Stimulated activated CD4-positive, alpha-beta T cell treated with anti-CD3 and anti-CD28 coated beads, Interleukin-1b, Interleukin-23, amount 100 ng/mL, for 48 hours (primary cell): ENCODE results near the gene FOXL1.
A peak's percentile ranks its signal among the peaks of the same experiment; 100 is the strongest.
"Not testable (repeated sequence)": the region's sequence is repeated elsewhere in the genome, so short reads cannot be mapped to it uniquely, and the experiment has no call there.

Experiments
- DNase-seq: peaks from one replicate; pipeline ENCODE4 v3.0.0-alpha.2; 2020

FOXL1 gene

DNA sequence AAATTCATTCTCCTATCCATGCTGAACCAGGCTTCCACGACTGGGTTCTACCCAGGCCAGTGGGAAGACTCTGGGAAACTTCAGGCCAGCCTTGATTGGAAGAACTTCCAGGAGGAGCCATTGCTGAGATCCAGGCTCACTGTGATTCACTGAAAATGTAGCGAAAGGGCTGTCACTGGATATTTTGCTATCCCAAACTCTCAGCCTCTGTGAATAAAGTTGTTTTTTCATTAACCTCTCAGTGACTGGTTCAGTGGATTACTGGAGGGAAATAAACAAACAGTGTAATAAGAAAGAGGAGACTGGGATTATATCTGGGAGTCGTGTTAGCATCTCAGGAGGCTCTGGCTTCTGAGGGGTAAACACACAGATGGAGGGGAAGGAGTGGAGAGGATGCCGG lies 3.1 kb downstream of the FOXL1 start:
- DNase-seq = no peak

DNA sequence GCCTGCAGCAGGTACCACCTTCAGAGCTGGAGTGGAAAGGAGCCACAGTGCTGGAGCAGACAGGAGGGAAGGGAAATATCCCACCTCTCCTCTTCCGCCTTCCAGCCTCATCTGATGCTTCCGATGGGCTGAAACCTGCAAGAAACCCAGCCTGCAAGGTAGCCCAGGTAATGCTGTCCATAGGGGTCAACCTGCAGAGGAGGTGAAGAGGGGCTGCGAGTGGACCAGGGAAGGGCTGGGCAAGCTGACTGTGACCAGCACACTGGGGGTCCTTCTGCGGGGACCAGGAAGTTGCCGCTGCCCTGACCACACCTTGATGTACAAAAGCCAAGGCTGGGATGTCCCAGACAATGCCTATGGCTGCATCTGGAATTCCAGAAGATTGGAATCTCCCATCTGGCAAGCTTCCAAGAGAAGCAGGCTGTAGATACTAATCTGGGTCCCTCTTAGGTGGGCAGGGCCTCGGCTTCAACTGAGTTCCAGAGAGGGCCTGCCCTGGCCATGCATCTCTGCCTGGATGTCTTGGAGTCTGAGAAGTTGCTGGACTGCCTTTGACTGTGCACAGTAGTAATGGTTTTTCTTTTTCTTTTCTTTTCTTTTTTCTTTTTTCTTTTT lies 5.8 kb downstream of the FOXL1 start:
- no peak for DNase-seq

DNA sequence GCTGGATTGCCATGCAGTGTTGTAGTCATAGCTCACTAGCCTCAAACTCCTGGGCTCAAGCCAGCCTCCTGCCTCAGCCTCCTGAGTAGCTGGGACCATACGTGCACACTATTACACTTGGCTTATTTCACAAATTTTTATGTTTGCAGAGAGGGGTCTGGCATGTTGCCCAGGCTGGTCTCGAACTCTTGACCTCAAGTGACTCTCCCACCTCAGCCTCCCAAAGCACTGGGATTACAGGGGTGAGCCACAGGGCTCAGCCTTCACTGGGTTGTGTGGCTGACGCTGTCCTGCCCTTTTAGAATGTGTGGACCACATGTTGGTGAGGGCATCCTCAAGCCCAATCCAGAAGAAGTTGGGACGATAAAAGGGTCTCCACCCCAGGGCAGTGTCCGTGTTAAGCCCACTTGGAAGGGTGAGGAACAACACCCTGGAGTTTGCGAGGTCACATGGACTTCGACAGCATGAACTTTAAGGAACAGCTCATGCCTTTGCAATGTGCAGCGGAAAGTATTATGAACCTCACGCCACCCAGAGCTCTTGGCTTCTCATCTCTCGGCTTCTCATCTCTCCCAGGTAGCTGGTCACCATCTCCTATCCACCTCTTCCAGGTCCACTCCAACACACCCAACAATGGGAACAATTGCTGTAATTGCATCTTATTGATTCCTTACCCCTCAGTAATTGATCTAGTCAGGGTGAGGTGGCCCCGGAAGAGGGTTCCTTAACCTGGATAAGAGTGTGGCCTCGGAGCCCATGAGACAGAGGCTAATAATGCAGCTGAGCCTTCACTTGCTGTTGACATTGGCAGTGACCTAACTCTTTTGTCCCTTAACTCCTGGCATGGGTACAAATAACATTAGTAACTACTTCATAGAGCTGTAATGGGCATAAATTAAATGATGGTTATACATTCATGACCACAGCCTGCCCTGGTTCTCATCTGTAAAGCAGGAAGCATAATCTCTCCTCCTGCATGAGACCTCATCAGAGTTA lies 6.7 kb downstream of the FOXL1 start:
- DNase-seq = no peak

DNA sequence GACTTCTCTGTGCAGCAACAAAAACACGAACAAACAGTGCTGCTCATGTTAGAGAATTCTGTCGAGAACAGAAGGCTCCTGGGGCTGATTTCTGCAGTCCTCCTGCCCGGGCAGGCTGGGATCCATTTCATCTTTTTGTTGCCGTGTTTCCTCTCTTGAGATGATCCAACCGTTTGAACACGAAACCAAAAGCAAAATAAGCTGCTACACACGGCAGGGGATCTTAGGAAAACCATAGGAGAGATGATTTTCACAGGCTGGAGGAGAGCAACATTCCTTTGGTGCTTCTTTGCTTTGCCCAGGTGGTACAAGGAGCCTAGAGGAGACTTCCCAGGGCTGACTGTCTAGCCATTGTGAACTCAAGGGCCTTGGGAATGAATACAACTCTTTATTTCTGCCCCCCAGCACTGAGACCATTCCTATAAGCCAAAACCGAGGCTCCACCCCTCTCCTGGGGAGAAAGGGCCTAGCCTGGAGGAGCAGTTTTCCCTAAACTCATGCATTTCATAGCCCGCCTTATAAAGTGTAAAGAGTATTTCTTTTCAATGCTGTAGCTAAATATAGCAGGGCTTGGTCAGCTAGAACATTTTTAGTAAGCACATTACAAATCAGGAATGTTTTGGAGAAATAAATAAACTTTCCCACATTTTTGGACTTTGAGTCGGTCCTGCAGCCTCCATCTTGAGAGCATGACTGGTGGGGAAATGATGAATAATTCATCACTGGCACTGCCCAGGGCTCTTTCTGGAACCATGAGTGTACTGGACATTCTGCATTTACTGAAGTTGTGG lies 7.7 kb downstream of the FOXL1 start:
- DNase-seq = no peak

DNA sequence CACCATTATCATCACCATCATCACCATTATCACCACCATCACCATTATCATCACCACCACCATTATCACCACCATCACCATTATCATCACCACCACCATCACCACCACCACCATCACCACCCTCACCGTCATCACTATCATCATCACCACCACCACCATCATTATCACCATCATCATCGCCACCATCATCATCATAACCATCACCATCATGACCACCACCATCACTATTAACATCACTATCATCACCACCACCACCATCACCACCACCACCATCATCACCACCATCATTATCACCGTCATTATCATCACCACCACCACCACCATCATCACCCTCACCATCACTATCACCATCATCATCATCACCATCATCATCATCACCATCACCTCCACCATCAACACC lies 9.1 kb downstream of the FOXL1 start:
- no peak for DNase-seq

DNA sequence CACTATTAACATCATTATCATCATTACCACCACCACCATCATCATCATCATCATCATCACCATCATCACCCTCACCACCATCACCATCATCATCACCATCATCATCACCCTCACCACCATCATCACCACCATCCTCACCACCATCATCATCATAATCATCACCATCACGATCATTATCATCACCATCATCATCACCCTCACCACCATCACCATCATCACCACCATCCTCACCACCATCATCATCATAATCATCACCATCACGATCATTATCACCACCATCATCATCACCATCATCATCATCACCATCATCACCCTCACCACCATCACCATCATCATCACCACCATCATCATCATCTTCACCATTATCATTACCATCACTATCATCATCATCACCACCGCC lies 9.6 kb downstream of the FOXL1 start:
- DNase-seq = not testable (repeated sequence)

DNA sequence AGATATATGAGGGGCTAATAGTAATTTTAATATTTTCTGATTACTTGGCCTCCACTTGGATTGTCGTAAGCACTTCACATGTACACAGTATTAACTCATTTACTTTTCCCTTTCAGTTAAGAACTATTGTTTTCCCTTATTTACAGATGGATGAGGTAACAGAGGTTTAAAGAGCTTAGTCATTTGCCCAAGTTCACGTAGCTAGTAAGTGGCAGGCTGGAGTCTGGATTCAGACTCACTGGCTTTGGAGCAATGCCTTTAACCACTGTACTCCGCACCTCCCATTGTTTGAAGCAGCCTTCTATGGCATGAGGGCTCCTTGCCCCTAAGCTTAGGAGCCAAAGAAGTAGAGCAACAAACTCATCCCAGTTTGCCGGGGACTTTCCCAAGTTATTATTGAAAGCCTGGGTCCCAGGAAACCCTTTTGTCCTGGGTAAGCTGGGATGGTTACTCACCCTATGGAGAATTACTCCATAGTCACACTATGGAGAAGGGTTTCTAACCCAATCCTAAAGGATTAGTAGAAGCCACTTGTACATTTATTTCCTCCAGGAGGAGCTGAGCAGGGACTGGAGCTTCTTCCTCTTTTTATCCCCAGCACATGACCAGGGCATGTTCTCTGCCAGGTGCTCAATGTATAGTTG lies 12.3 kb downstream of the FOXL1 start:
- no peak for DNase-seq

DNA sequence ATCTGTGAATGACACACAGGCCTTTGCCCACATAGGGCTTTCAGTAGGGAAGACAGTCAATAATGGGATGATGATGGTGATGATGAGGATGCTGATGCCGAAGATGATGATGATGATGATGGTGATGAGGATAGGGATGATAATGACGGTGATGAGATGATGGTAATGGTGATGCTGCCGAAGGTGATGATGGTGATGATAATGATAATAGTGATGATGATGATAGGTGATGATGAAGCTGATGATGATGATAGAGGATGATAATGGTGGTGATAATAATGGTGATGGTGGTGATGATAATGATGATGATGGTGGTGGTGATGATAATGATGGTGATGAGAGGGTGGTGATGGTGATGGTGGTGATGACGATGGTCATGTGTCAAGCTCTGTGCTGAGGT lies 12.9 kb downstream of the FOXL1 start:
- DNase-seq = no peak

DNA sequence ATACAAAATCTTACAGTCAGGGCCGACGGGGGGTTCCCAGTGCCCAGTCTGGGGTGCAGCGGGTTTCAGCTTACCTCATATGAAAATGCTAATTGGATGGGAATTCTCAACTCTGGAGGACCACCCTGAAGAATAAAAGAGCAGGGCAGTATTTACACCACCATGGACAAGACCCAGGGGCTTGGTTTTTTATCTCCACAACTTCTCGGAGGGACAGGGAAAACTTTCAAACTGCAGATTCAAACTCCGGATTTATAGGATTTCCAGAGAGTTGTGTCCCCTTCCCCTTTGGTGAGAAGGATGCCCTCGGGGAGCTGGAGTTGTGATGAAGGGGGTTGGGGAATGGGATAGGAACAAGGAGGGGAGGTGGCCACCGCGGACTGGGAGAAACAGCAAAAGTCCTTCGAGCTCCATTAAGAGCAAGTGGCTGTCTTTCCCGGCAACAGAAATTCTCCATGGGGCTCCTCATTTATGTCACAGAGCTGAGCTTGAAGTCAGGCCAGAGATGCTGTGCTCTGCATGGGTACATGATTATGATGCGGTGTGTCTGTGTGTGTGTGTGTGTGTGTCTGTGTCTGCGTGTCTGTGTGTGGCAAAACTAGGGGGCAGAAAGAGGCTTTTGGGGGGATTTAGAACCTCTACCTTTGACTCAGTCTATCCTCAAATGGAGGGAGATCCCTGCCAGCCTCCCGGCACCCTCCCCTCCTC lies 15.7 kb downstream of the FOXL1 start:
- no peak for DNase-seq

DNA sequence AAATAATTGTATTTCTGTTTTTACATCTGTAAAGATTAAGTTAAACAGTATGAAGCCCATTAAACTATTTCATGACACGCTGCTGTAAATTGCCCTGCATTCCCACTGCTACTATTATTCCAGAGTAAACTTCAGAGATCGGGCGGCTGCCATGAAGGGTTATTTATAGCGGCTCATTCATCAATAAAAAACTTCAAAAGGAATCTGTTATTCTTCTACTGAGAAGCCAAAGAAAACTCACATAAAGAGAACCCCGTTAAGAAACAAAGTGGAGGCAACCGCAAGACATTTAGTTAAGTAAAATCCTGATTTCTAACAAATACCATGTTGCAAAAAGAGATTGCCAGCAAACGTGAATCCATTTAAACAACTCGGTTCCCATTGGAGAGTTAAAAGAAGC lies 16.4 kb downstream of the FOXL1 start:
- no peak for DNase-seq

DNA sequence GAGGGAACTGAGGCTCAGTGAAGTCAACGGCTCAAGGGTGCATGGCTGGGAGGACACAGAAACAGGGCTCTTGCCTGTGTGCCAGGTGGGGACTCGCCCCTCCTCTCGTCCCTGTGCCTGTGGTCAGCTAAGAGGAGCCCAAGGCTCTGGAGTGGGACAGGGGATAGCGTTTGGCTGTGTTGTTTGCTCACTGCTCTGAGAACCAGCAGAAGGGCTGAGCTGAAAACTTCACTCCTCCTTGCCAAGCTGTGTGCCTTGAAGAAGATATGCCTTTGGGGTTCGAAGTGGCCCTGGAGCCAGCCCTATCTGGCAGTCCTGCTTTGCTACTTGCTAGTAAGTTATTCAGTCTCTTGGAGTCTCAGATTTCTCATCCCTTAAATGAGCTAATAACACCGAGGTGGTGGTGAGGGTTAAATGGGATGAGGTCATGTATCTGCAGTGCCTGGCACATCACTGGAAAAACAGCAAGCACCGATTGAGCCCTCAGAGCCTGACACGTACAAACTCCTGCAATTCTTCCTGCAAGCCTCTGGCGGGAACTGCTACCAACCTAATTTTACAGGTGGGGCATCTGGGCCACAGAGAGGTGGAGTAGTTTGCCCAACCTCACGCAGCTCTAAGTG lies 17.7 kb downstream of the FOXL1 start:
- DNase-seq = no peak

DNA sequence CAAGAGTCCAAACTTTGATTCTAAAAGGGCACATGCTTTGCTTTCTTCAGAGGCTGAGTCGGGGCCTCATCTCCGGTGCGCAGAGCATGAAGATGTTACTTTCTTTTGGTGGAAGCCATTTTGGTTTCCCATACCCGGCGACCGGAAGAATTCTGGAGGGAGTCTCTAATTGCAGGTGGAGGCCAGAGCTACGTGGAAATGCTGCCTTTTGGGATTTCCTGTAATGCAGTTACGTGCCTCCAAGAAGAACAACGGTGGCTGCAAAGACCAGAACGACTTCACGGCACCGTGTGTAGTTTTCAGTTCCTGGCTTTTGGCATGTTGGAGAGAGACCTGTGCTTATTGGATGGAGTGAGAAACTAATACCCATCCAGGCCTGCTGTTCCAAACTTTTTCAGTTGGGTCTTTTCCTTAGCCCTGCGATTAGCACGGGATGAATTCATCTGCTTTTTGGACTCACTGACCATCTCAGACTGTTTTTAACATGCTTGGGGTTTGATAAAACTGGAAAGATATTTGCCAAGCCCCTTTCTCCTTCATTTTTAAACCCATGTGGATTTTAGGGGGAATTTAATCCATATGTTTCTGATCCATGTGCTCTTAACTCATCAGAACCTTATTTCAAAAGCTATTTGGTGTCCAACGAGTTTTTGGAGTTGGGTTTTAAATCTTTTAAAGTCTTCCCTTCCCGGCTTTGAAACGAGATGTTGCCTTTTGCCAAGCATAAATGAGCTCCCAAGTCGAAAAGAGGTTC lies 19.0 kb downstream of the FOXL1 start:
- DNase-seq = no peak

DNA sequence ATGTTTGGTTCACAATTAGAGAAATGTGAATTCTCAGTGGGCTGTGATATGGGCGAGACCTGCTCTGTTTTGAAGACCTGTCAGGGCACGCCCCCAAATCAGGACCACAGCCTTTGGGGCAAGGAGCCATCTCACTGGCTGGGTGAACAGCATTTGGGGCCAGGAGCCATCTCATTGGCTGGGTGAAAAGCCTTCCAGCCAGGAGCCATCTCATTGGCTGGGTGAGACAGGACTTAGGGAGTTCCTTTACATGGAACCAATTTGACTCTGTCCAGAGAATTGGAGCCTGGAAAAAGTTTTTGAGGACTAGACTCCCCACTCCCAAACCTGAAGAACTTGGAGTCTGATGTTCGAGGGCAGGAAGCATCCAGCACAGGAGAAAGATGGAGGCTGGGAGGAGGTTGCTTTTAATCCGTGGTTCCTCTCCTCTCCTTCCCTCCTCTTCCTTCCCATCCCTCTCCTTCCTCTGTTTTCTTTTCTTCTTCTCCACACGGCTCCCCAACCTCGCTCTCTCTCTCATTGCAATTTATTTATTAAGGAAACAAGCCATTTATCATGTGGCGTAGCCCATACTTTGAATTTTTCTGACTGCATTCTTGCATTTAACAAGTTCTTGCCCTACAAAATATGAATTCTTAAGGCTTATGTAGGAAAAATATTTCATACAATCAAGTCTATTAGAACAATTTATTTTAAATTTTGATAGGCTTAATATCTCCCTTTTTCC lies 19.7 kb downstream of the FOXL1 start:
- no peak for DNase-seq

DNA sequence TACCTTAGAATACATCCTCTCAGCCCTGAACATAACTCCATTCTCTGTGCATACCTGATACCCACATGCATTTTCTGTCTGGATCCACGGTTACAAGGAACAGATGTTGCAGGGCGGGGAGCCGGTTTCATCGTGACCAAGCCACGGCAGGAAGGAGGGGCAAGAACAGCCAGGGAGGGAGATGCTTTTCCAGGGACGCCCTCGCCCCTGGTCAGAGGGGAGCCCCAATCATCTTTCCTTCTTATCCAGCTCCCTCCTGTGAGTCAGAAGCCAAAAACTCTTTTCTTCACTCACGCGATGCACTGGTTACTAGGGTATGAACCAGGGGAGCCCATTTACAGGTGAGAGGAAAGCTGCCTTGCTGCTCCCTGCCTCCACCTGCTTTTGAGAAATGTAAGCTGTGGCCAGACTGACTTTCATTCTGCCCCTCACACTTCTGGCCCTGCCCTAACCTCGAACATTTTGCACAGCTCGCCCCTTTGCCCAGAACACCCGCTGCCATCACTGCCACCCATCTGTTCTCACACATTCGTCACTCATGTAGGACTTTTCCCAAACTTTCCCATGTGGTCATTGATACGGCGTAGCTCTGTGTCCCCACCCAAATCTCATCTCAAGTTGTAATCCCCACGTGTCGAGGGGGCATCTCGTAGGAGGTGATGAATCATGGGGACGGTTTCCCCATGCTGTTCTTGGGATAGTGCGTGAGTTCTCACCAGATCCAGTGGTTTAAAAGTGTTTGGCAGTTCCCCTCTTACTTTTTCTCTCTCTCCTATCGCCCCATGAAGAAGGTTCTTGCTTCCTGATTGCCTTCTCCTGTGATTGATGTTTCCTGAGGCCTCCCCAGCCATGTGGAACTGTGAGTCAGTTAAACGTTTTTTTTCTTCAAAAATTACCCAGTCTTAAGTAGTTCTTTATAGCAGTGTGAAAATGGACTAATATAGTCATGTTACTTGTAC lies 20.5 kb downstream of the FOXL1 start:
- DNase-seq = no peak

DNA sequence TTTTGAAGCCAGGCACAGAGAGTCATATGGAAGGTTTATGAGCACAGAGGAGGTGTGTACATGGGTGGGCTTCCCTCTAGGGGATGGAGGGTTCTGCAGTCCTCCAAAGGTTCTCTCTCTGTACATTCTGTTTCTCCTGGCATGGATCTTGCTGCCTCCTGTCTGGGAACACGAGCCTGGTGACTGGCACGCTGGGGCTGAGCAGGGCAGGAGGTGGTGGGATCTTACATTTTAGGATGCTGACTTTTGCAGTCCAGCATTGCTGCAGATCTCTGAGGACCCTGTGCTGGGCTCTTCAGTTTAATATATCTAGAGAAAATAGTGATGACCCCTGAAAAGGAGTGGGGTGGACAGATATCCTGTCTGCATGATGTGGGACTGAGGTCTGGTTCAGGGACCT lies 23.0 kb downstream of the FOXL1 start:
- no peak for DNase-seq

DNA sequence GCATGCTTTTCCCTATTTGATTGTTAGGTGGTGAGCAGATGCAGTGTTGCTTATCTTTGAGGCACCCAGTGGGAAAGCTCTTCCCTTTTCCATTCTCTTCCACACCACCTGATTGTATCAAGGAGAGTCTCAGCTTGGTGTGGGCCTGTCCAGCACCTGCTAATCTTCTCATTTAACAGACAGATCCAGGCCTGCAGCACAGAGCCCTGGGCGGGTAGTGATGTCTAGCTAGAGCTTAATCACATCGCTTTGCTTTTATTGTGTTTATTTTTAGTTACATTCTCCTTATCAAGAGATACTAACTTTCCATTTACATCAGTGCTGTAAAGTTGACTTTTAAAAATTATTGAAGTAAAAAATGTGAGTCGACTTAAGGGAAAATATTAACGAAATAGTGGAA lies 24.2 kb downstream of the FOXL1 start:
- no peak for DNase-seq

DNA sequence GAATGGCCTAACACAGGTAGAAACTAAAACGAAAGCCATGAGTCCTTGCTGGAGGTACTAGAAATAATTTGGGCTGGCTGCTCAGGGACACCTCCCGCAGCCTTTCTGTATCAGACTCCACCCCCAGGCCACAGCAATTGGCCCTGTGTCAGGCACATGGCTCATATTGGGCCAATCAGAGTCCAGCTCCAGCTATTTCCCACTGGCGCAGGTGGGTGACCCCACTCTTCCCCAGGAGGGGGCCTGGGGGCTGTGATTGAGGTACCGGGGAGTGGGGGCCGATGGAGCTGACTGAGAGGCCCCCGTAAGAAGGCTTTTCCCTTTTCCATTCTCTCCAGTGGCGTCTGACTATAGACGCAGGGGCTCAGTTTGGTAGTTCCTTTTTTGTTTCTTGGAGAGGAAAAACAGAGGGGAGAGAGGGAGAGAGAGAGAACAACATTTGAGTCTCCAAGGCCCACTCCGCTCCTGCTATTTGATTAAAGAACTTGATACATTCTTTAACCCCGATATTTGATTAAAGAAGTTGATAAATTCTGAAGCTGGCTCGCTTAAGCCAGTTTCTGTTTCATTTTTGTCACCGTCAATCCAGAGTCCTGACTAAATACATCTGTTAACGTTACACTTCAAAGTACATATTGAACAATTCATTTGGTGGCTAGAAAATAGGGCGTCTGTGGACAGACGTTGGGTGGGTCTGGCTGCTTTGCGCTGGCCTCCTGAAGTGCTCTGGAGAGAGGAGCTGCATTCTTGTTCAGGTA lies 26.3 kb downstream of the FOXL1 start:
- DNase-seq = peak; percentile 34

DNA sequence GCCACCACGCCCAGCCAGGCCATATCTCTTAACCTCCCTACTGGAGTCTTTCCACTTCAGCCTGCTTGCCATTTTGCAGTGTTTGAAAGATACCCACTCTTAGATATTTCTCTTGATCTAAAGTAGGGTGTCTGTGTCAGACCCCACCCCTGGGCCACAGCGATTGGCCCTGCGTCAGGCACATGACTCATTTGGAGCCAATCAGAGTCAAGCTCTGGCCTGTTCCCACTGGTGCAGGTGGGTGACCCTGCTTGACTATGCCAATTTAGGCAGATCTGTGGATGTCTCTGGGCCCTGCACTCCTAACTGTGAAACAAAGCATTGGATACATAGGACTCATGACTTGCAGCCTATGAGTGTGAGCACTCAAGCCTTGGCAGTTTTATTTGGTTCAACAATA lies 27.6 kb downstream of the FOXL1 start:
- no peak for DNase-seq
